GM21786 (cell line): ENCODE measurements around the gene MKLN1.
"Not testable (repeated sequence)": the region's sequence is repeated elsewhere in the genome, so short reads cannot be mapped to it uniquely, and the experiment has no call there.

Source experiments
- ATAC-seq: cut with Tn5 transposase; IDR thresholded peaks from one replicate; pipeline ENCODE4 v1.9.1; 2021; ENCODE audit not compliant: unreplicated experiment

The MKLN1 gene

DNA sequence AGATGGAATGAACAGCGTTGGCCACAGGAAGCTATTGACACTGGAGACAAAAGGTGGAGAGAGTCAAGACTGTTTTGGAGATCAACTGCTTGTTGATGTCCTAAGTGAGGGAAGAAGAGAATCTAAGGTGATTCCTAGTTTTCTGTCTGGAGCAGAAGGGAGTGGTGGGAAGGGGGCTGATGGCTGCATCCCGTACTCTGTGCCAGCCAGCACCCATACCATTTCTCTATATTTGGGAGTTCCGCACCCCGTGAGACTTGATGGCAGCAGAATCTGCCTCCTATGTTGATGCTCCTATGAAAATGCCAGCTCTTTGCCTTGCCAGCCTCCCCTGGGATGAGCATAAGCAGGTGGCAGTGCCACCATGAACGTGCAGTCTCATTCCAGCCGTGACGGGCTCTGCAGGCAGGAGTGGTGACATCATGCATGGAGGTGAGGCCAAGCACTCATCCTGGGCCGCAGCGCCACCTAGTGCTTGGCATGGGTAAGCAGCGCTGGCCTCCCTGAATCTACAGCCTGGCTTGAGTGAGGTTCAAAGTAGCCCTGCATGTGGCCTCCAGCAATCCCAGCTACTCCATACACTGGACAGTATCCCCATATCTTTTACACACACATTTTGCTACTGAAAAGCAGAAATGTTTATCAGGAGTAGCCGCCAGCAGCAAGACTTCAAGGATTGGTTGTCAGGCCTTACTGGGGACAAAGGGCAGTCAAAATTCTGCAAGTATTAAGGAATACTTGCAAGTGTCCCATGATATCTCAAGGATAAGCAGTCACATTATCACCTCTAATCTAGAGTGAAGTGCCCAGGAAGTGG, 185.8 kb downstream of the MKLN1 start:
- ATAC-seq = peak; percentile 95

DNA sequence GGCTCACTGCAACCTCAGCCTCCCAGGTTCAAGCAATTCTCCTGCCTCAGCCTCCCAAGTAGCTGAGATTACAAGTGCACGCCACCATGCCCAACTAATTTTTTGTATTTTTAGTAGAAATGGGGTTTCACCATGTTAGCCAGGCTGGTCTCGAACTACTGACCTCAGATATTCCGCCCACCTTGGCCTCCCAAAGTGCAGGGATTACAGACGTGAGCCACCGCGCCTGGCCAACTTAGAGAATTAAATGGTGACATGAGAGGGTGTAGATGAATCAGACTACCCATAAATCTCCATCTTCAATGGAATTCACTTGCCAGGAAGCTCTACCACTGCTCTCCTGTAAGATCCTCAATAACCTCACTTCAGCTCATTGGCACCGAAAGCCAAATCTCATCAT, 187.8 kb downstream of the MKLN1 start:
- not testable (repeated sequence) for ATAC-seq

DNA sequence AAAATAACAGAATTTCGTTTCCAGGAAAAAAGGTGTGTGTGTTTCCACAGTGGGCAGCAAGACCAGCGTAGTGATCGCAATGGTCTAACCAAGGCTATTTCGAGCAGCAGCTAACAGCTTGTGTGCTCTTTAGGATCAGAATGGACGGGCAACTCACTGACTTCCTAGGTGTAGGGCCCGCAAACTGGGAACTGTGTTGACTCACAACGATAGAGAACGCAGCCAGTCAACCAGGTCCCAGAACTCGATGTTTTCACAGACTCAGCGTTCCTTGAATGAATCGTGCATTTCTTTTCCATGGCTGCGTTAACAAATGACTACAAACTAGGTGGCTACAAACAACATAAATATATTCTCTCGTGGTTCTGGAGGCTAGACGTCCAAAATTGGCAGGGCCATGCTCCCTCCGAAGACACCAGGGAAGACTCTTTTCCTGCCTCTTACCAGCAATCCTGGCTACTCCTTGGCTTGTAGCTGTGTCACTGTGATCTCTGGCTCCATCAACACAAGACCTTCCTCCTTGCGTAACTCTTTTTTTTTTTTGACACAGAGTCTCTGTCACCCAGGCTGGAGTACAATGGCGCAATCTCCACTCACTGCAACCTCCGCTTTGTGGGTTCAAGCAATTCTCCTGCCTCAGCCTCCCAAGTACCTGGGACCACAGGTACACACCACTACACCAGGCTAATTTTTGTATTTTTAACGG, 189.7 kb downstream of the MKLN1 start:
- no peak for ATAC-seq

DNA sequence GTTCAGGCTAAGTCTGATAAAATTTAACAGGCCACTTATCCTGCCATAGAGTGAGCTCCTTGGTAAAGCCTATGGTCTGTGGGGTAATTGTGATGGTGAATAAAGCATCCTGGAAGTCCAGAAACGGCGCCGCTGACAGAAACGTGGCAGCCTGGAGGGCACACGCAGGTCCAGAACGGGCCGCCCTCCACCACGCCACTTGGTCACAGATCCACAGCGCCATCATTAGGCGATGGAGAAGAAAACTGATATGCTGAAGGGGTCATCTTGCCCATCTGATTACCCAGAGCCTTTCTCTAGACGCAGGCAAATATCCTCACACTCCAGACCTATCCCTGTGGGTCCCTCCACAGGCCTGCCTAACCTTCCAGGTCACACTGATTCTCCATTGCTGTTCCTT, 190.9 kb downstream of the MKLN1 start:
- no peak for ATAC-seq

DNA sequence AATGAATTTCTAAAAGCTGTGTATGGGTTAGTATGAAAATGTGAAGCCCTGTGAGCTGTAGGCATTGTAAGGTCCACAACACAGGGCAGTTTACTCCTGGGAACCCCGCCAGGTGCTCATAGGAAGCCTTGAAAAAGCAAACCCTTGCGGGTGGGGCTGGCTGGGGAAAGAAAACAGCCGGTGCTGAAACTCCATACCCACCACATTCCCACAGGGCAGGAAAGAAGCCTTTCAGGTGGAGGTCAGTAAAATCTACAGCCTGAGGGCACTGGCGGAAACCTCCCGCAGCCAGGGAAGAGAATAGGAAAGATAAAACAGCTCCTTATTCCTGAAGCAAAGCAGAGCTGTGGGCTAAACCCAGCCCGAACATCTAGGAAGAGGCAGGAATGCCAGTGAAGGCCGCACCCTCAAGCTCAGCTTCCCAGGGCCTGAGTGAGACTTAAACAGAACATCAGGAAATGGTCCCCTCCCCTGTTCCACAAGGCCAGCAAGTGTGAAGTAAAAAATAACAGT, 194.0 kb downstream of the MKLN1 start:
- ATAC-seq = no peak

DNA sequence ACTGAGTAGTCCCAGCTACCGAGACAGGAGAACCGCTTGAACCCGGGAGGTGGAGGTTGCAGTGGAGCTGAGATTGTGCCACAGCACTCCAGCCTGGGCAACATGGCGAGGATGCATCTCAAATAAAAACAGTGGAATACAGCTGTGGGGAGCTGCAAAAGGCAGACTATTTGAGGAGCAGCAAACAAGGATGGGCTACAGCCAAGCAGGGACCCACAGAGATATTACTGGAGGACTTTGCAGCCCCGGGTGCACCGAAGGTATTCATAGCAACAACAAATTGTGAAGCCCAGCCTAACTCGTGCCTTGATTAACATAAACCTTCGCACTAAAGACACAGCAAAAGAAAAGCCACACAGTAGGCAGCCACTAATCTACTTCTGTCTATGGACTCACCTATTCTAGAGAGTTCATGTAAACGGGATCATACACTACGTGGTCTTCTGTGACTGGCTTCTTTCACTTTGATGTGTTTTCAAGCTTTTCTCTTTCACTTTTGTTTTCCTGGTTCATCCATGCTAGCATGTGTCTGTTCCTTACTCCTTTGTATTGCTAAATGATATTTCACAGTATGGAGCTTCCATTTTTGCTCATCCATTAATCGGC, 194.8 kb downstream of the MKLN1 start:
- no peak for ATAC-seq

DNA sequence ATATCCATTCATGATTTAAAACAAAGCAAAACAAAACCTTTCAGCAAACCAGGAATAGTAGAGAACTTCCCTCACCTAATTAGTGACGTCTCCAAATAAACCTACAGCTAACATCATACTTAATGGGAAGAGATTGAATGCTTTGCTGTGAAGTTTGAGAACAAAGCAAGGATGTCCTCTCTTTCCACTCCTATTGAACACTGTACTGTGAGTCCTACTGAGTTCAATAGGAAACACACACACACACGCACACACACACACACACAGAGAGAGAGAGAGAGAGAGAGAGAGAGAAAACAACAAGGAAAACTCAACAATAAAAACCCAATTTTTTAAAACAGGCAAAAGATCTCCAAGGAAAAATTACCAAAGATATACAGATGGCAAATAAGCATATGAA, 196.4 kb downstream of the MKLN1 start:
- no peak for ATAC-seq

DNA sequence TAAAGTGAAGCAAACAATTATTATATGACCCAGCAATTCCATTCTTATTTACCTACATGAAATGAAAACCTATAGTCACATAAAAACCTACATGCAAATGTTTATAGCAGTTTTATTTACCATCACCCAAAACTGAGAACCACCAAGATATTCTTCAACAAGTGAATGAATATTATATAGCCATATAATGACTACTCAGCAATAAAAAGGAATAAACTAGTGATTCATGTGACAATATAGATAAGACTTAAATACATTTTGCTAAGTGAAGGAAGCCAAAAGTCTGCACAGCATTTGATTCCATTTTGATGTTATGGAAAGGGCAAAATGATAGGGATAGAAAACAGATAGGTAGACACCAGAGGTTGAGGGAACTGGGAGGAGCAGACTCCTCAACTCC, 197.0 kb downstream of the MKLN1 start:
- ATAC-seq = no peak

DNA sequence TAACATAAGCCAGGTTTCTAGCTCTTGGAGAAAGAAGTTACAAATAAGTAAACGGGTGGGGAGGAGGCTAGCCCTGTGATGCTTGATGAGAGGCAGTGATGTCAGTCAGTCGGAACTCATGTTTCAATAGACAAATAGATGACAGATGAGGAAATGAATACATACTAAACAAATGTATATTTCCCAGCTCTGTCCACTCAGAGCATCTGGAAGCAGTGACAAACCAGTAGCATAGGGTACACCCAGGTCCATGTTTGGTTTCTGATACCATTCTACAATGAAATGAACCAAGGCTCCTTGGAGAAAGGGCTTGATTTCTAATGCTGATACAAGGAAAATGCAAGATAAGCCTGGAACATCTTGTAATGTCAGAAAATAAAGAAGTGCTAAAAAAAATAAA, 198.1 kb downstream of the MKLN1 start:
- no peak for ATAC-seq

DNA sequence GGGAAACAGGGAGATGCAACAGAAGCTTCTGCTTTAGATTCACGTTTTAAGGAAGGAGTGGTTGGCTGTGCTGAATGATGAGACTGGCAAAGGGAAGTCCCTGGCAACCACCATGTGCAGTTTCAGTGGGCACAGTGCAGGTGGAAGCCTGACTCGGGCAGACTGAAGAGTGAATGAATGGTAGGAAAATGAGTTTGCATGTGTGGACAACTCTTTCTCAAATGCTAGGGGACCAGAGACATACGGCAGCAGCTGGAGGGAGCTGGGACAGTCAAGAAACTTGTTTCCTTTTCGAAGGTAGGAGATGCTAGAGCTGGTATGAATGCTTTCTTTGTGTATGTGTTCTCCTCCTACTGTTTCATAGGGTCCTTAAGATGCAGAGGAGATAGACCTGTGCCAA, 199.8 kb downstream of the MKLN1 start:
- peak; percentile 72 for ATAC-seq

DNA sequence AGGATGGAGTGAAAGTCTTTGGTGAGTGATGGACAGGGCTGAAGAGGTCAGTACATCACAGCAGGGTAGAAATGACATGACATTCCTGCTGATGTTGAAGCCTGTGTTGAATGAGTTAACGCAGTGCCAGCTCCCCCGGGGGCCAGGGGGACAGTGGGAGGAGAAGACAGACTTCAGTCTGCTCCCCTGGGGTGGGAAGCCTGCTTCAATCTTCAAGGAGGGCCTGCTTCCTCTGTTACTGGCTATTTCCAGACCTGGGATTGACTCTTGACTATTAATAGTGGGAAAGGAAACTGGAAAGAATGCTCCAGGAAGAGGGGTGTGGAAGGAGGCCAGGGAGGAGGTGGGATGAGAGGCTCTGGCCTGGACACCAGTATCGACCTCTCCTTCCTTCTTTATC, 201.5 kb downstream of the MKLN1 start:
- no peak for ATAC-seq

DNA sequence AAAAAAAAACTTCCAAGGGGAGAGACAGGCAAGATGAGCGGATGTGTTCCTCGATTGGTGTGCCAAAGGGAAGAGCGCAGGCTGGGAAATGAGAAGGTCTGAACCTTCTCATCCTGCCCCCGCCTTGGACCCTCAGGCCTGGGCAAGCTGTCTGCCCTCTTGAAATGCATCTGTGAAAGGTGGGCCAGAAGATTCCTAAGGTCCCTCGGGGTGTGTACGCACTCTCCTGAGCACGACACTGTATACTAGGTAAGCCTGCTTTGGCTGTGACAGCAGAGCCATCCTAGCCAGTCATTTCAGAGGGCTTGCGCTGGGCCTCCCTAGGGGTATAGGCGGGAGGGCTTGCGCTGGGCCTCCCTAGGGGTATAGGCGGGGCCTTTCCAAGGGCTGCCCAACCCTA, 201.9 kb downstream of the MKLN1 start:
- no peak for ATAC-seq

DNA sequence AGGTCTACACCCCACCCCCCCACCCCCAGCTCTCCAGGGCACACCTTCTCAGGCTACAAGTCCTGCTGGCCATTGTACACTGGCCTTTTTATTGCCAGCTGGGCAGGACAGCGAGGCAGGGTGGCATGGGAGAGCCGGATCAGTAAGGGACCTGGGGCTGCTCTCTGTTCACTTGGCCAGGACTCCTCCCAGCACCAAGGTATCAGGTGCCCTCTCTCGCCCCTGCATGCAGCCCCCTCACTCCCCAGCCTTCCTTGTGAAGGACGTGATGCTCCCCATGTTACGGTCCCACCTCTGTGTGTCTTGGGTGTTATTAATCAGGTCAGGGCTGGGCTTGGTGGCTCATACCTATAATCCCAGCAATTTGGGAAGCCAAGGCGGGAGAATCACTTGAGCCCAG, 202.5 kb downstream of the MKLN1 start:
- no peak for ATAC-seq

DNA sequence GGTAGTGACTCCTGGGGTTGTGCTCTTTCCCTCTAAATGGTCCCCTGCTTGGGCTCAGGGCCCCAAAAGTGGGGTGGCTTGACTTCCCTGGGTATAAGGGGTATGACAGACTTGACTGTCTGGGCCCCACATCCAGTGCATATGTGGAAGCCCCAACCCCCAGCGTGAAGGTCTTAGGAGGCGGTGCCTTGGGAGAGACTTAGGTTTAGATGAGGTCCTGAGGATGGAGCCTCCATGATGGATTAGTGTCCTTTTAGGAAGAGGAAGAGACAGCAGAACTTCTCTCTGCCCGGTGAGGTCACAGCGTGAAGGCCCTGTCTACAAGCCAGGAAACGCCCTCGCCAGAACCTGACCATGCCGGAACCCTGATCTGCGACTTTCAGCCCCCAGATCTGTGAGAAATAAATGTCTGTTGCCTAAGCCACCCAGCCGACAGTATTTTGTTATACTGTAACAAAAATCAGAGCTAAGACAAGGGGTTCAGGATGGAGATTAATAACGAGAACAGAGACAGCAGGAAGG, 205.0 kb downstream of the MKLN1 start:
- ATAC-seq = no peak

DNA sequence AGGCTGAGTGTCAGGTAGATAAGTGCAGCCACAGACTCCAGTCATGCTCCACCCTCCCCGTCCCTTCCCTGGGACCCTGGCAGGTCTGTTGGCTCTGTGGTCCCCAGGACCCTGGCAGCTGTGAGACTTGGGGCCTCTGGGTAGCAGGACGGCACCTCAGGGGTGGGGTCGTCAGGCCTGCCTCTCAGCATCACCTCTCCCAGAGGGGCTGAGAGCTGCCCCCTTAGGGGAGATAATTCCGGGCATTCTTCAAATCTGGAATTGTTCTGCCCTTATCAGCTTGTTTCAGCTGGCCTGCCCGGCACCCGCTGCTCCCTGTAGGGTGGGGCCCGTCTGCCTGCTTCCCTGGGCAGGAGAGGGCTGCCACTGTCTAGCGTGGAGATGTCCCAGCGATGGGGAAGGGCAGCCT, 205.5 kb downstream of the MKLN1 start:
- ATAC-seq = no peak

DNA sequence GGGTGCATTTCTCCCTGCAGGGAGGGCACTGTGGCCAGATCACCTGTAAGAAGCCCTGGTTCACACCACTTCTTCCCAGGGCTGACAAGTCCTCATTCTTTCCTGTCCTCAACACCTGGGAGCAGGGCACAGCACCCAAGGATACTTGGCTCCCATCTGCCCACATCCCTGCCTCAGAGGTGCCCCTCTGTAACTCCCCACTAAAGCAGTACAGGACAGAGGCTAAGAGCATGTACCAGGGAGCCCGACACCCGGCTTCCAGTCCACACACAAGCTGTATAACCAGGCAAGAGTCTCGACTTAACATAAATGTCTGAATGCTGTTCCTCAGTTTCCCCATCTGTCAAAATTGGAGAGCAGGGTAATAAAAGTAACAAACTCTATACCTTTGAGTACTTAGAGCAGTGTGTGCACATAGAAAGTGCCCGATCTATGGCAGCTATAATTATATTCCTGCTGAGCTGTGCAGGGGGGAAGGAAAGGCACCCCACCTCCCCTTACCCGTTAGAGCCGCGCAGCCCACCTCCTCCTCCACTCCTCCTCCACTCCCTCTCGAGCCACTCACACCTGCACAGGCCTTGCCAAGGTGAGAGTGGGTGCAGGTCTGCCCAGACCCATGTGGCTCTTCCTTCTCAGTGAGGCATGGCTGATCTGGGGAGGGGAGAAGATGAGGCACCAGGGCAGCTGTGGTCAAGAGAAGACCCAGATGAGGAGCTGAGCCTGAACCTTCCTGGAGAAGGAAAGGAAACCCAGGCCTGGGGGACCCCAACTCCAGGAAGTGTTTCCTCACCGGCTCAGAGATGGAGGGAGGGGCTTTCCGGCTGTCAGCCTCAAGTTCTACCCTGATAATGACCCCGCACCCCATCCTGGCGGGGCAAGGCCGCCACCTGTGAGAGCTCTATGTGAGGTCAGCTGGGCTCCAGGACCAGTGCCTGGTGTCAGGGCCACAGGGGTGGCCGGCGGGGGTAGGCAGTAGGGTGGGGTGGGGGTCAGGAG, 206.2 kb downstream of the MKLN1 start:
- no peak for ATAC-seq

DNA sequence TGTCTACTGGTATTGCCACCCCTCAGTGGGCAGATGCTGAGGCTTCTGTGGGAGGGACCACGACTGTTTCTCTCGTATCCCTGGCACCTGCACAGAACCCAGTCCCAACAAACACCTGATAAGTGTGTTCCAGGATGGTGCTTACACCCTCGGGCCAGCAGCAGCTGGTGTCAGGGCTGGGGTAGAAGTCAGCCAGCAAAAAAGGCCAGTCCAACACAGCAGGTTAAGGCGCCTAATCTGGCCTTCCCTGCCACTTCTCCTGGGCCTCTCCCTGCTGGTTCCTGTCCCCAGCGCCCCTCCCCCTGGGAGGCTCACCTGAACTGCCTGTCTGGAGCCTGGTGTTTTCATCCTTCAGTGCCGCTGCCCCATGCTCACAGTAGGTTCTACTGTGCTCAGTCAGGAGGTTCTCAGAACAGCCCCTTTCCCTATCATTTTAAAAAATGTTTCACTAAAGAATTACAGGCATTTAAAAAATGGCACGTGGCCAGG, 208.7 kb downstream of the MKLN1 start:
- ATAC-seq = no peak

DNA sequence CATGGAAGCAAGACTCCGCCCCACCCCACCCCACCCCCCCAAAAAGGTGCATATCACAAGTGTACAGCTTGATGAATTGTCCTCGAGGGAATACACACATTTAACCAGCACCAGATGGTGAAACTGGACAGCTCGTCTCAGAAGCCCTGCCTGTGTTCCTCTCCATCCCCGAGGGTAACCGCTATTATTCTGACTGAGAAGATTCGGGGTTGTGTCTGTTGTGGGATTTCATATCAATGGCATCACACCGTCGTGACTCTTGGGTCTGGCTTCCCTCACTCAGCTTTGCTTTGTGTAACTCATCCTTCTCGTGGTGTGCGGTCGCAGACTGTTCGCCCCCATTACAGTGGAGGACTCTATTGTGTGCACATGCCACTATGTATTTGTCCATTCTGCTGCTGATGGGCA, 209.9 kb downstream of the MKLN1 start:
- no peak for ATAC-seq

DNA sequence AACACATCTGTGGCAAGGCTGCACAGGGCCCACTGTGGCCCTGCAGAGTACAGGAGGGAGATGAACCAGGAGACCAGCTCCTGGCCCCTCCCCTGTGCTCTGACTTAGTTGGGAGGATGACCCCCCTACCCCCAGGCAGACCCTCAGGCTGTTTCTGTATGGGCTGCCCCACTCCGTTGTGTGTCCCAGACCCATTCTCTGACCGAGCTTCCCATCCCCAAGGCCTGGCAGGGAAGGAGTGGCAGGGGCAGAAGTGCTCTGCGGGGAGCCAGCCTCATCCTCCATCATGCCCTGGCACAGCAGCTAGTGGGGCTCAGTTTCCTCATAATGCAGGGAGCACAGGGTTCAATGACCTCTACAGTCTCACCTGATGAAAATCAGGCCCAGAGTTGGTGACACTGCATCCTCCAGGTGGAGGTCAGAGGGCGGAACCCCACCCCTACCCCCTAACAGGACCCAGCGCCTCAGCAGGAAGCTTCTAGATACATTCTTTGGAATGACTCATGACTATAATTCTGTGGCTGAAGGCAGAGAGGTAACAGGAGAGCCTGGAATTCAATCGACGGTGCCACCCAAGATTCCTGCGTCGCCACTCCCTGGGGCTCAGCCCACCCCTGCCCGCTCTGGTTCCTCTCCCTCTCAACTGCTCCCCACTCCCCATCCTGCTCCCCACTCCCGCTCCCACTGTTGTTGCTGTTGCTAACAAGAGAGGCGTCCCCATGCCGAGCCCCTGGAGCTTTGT, 210.6 kb downstream of the MKLN1 start:
- no peak for ATAC-seq

DNA sequence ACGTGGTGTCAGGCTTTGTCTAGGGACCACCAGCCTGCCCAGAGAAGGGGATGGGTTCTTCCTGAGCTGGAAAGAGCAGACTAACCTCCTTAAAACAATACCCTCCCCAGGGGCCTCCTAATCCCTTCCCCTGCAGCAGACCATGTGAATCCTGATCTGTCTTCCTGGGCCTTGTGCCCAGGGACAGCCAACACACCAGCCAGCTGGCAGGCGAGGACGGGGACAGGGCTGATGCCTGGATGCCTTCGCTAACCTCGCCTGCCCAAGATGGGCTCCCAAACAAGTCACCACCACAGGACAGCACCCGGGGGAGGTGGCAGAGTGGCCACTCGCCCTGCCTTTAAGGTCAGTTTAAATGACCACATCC, 211.1 kb downstream of the MKLN1 start:
- no peak for ATAC-seq
